ENCODE data around the gene CFAP74. TPM values are rescaled to one million over a fixed set of nuclear protein-coding genes. Genes with fewer than 3 reads are reported as not detected.

The CFAP74 gene
- total and polyA plus RNA-seq, 2 of the 13 experiments (the other 11 are each of a cell fraction or from before 2014, with no cell fraction given) = 0.27 to 0.62 TPM

- no peak overlapping the region for H3K4me3 ChIP-seq (replicated peaks in 1 of 3; ENCODE audit: insufficient read depth in 1 of 3, low read depth in 2 of 3, low read length in 3 of 3)
- H3K9me3 ChIP-seq (ENCODE audit: low read length) = no peaks in the 10 kb centered on the region
- peaks cover 14% of the 10 kb centered on the region; the same call in 1 of the 2 replicates for H3K4me1 ChIP-seq (ENCODE audit: insufficient read depth, low read length)
- no peak for ATAC-seq
- no peaks in the 10 kb centered on the region for H3K36me3 ChIP-seq (replicated peaks in 1 of 2; ENCODE audit: control insufficient read depth in 1 of 2, insufficient read depth in 2 of 2, low read length in 2 of 2)
- H2AFZ ChIP-seq (ENCODE audit: low read length) = no peak overlapping the region
- no peak overlapping the region for H3K4me2 ChIP-seq (ENCODE audit: low read depth, low read length)
- peaks cover 35 to 91% of the 10 kb centered on the region in 2 experiments for H3K27me3 ChIP-seq (ENCODE audit: control insufficient read depth in 1 of 2, insufficient read depth in 2 of 2, low read length in 2 of 2)
- in situ Hi-C loops (cut with HindIII; ENCODE audit: extremely low pct_ligation_motif_present, low pct_unique_long_range_greater_than_20kb) = no loop called here
- intact Hi-C loops (cut with micrococcal nuclease; ENCODE audit: unreplicated experiment) = no loop called here
- FAIRE-seq = no peak
- DNase-seq (ENCODE audit: low spot score) = no peak
- ChIA-PET POLR2A (no interaction called here), CTCF (ENCODE audit: low intra/inter-chr PET ratio, low total read pairs) (no interaction called here)
- no peaks in the 10 kb centered on the region for H3K79me2 ChIP-seq (ENCODE audit: insufficient read depth, low read length)
- H4K20me1 ChIP-seq (ENCODE audit: insufficient read depth, low read length) = no peaks in the 10 kb centered on the region
- no peak overlapping the region for H3K9ac ChIP-seq (ENCODE audit: insufficient read depth, low read depth, low read length)
- 80% methylated on average over 26 of the region's 46 CpGs for WGBS (ENCODE audit: low lambda C conversion rate)
- BruUV-seq (replicated peaks) = no TSS peak
- no peak overlapping the region for H3K27ac ChIP-seq (ENCODE audit: extremely low read length, insufficient read depth, low read length)
- TF ChIP-seq PBX3 (CRISPR knock-in tag; IDR thresholded peaks at IDR 0.05; ENCODE audit: borderline replicate concordance) (no peak), ZNF773 (CRISPR knock-in tag; IDR thresholded peaks at IDR 0.05; ENCODE audit: borderline replicate concordance) (no peak), ZNF253 (CRISPR knock-in tag; IDR thresholded peaks at IDR 0.05; ENCODE audit: borderline replicate concordance) (no peak), ZSCAN9 (CRISPR knock-in tag; IDR thresholded peaks at IDR 0.05; ENCODE audit: borderline replicate concordance) (no peak), ZNF672 (CRISPR knock-in tag; IDR thresholded peaks at IDR 0.05) (no peak), GTF2F1 (IDR thresholded peaks at IDR 0.05; ENCODE audit: low read length) (no peak), ZNF317 (CRISPR knock-in tag; IDR thresholded peaks at IDR 0.05) (no peak), ZNF75D (CRISPR knock-in tag; IDR thresholded peaks at IDR 0.05; ENCODE audit: borderline replicate concordance) (no peak), MATR3 (CRISPR knock-in tag; IDR thresholded peaks at IDR 0.05) (no peak), ARNTL (CRISPR knock-in tag; IDR thresholded peaks at IDR 0.05) (no peak), GABPA (IDR thresholded peaks at IDR 0.05; ENCODE audit: low read depth, low read length) (no peak), GABPA (CRISPR knock-in tag; IDR thresholded peaks at IDR 0.05; ENCODE audit: low read depth) (no peak)
- TF ChIP-seq, protein P1, sequence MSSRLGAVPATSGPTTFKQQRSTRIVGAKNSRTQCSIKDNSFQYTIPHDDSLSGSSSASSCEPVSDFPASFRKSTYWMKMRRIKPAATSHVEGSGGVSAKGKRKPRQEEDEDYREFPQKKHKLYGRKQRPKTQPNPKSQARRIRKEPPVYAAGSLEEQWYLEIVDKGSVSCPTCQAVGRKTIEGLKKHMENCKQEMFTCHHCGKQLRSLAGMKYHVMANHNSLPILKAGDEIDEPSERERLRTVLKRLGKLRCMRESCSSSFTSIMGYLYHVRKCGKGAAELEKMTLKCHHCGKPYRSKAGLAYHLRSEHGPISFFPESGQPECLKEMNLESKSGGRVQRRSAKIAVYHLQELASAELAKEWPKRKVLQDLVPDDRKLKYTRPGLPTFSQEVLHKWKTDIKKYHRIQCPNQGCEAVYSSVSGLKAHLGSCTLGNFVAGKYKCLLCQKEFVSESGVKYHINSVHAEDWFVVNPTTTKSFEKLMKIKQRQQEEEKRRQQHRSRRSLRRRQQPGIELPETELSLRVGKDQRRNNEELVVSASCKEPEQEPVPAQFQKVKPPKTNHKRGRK (CRISPR knock-in tag; IDR thresholded peaks at IDR 0.05) = no peak
- TF ChIP-seq, protein P2, sequence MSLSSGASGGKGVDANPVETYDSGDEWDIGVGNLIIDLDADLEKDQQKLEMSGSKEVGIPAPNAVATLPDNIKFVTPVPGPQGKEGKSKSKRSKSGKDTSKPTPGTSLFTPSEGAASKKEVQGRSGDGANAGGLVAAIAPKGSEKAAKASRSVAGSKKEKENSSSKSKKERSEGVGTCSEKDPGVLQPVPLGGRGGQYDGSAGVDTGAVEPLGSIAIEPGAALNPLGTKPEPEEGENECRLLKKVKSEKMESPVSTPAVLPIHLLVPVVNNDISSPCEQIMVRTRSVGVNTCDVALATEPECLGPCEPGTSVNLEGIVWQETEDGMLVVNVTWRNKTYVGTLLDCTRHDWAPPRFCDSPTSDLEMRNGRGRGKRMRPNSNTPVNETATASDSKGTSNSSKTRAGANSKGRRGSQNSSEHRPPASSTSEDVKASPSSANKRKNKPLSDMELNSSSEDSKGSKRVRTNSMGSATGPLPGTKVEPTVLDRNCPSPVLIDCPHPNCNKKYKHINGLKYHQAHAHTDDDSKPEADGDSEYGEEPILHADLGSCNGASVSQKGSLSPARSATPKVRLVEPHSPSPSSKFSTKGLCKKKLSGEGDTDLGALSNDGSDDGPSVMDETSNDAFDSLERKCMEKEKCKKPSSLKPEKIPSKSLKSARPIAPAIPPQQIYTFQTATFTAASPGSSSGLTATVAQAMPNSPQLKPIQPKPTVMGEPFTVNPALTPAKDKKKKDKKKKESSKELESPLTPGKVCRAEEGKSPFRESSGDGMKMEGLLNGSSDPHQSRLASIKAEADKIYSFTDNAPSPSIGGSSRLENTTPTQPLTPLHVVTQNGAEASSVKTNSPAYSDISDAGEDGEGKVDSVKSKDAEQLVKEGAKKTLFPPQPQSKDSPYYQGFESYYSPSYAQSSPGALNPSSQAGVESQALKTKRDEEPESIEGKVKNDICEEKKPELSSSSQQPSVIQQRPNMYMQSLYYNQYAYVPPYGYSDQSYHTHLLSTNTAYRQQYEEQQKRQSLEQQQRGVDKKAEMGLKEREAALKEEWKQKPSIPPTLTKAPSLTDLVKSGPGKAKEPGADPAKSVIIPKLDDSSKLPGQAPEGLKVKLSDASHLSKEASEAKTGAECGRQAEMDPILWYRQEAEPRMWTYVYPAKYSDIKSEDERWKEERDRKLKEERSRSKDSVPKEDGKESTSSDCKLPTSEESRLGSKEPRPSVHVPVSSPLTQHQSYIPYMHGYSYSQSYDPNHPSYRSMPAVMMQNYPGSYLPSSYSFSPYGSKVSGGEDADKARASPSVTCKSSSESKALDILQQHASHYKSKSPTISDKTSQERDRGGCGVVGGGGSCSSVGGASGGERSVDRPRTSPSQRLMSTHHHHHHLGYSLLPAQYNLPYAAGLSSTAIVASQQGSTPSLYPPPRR (CRISPR knock-in tag; IDR thresholded peaks at IDR 0.05; ENCODE audit: borderline replicate concordance) = no peak
- TF ChIP-seq, protein P3, sequence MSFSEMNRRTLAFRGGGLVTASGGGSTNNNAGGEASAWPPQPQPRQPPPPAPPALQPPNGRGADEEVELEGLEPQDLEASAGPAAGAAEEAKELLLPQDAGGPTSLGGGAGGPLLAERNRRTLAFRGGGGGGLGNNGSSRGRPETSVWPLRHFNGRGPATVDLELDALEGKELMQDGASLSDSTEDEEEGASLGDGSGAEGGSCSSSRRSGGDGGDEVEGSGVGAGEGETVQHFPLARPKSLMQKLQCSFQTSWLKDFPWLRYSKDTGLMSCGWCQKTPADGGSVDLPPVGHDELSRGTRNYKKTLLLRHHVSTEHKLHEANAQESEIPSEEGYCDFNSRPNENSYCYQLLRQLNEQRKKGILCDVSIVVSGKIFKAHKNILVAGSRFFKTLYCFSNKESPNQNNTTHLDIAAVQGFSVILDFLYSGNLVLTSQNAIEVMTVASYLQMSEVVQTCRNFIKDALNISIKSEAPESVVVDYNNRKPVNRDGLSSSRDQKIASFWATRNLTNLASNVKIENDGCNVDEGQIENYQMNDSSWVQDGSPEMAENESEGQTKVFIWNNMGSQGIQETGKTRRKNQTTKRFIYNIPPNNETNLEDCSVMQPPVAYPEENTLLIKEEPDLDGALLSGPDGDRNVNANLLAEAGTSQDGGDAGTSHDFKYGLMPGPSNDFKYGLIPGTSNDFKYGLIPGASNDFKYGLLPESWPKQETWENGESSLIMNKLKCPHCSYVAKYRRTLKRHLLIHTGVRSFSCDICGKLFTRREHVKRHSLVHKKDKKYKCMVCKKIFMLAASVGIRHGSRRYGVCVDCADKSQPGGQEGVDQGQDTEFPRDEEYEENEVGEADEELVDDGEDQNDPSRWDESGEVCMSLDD (CRISPR knock-in tag; IDR thresholded peaks at IDR 0.05; ENCODE audit: borderline replicate concordance) = no peak
Observed at GRCh38 chr1:2027961-2028583, 24.5 kb upstream of the CFAP74 start.

Measured in HepG2 (cell line).